ENCODE measurements around the gene OTOGL.
"Not testable (repeated sequence)": the region's sequence is repeated elsewhere in the genome, so short reads cannot be mapped to it uniquely, and the experiment has no call there.

The OTOGL gene

DNA sequence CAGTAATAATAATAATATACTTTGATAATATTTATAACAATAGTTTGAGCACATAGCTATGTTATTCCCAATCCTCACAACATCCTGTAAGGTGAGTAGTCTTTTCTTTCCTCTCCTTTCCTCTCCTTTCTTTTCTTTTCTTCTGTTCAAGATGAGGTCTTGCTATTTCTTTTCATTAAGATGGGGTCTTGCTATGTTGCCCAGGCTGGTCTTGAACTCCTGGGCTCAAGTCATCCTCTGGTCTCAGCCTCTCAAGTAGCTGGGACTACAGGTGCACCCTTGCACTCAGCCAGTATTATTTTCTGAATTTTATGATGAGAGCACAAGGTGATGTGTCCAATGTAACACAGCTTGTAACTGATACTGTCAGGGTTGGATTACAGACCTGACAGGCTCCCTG is 134.6 kb downstream of the OTOGL start:
- Histone ChIP-seq H3K27me3 (ENCODE audit: control insufficient read depth in 5 of 5, insufficient read depth in 4 of 5, low read length in 5 of 5) (no peaks in the 10 kb centered on the region), H3K27ac (ENCODE audit: low read depth, low read length) (no peak overlapping the region), H3K4me1 (ENCODE audit: control insufficient read depth in 5 of 5, insufficient read depth in 5 of 5, low read length in 5 of 5) (no peaks in the 10 kb centered on the region), H3K36me3 (ENCODE audit: control insufficient read depth in 5 of 5, insufficient read depth in 5 of 5, low read length in 5 of 5) (no peaks in the 10 kb centered on the region), H3K4me3 (ENCODE audit: low read depth in 1 of 5, low read length in 5 of 5) (no peak overlapping the region), H3K9me3 (ENCODE audit: control insufficient read depth in 5 of 5, low read length in 5 of 5) (no peaks in the 10 kb centered on the region), H3K9ac (ENCODE audit: low read length in 5 of 5) (no peak overlapping the region)

DNA sequence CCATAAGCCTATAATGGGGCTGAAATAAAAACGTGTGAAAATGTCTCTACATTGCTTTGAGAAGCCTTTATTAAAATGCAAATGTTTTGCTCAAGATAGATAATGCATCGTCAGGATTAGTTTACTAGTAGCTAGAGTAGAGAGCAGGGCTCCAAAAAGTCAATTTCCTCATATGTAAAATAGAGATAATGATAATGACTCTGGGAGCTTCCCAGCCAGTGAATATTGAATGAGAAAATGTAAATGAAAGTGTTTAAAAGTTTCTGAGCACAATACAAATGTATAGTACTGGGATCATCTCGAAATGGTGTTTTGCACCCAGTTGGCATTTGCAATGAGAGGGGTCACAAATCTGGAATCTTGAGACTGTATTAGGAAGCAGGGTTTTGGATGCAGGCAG is 135.3 kb downstream of the OTOGL start:
- Histone ChIP-seq H3K36me3 (ENCODE audit: control insufficient read depth in 5 of 5, insufficient read depth in 5 of 5, low read length in 5 of 5) (no peaks in the 10 kb centered on the region), H3K4me3 (ENCODE audit: low read depth in 1 of 5, low read length in 5 of 5) (no peak overlapping the region), H3K9me3 (ENCODE audit: control insufficient read depth in 5 of 5, low read length in 5 of 5) (no peaks in the 10 kb centered on the region), H3K27me3 (ENCODE audit: control insufficient read depth in 5 of 5, insufficient read depth in 4 of 5, low read length in 5 of 5) (no peaks in the 10 kb centered on the region), H3K4me1 (ENCODE audit: control insufficient read depth in 5 of 5, insufficient read depth in 5 of 5, low read length in 5 of 5) (no peaks in the 10 kb centered on the region), H3K9ac (ENCODE audit: low read length in 5 of 5) (no peak overlapping the region), H3K27ac (ENCODE audit: low read depth, low read length) (no peak overlapping the region)

DNA sequence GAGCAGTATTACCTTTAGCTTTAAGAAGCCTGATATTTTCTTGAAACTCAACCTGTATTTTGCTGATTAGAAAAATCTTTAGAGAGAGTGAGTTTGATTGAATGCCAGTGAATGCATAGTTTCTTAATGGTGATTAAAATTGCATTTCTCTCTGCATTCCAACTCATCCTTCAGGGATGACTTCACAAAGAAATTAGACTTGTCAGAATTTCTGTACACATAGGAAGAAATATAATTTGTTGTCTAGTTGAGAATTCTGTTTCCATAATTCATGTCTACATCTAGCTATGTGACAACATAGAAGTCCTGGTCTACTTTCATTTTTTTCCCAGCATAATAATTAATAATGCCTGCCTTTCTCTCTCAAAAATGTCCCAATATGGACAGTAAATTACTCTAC is 136.6 kb downstream of the OTOGL start:
- Histone ChIP-seq H3K4me3 (ENCODE audit: low read depth in 1 of 5, low read length in 5 of 5) (no peak overlapping the region), H3K9ac (ENCODE audit: low read length in 5 of 5) (no peak overlapping the region), H3K4me1 (ENCODE audit: control insufficient read depth in 5 of 5, insufficient read depth in 5 of 5, low read length in 5 of 5) (no peaks in the 10 kb centered on the region), H3K27ac (ENCODE audit: low read depth, low read length) (no peak overlapping the region), H3K27me3 (ENCODE audit: control insufficient read depth in 5 of 5, insufficient read depth in 4 of 5, low read length in 5 of 5) (no peaks in the 10 kb centered on the region), H3K9me3 (ENCODE audit: control insufficient read depth in 5 of 5, low read length in 5 of 5) (peaks cover 0 to 2% (median 0%) of the 10 kb centered on the region in 5 donors), H3K36me3 (ENCODE audit: control insufficient read depth in 5 of 5, insufficient read depth in 5 of 5, low read length in 5 of 5) (no peaks in the 10 kb centered on the region)

DNA sequence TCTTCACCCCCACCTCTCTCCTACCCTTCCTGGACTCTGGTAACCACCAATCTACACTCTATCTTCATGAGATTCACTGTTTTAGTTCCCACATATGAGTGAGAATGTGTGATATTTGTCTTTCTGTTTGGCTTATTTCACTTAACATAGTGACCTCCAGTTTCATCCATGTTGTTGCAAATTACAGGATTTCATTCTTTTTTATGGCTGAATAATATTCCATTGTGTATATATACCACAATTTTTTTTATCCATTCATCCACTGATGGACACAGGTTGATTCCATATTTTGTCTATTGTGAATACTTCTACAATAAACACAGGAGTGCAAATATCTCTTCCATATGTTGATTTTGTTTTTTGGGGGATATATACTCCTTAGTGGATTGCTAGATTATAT is 140.5 kb downstream of the OTOGL start:
- peaks cover 0 to 2% (median 0%) of the 10 kb centered on the region in 5 donors for H3K9me3 ChIP-seq (ENCODE audit: control insufficient read depth in 5 of 5, low read length in 5 of 5)
- H3K27me3 ChIP-seq (ENCODE audit: control insufficient read depth in 5 of 5, insufficient read depth in 4 of 5, low read length in 5 of 5): no peaks in the 10 kb centered on the region
- no peak overlapping the region for H3K27ac ChIP-seq (ENCODE audit: low read depth, low read length)
- H3K4me3 ChIP-seq (ENCODE audit: low read depth in 1 of 5, low read length in 5 of 5): no peak overlapping the region
- no peaks in the 10 kb centered on the region for H3K36me3 ChIP-seq (ENCODE audit: control insufficient read depth in 5 of 5, insufficient read depth in 5 of 5, low read length in 5 of 5)
- no peaks in the 10 kb centered on the region for H3K4me1 ChIP-seq (ENCODE audit: control insufficient read depth in 5 of 5, insufficient read depth in 5 of 5, low read length in 5 of 5)
- H3K9ac ChIP-seq (ENCODE audit: low read length in 5 of 5): no peak overlapping the region

DNA sequence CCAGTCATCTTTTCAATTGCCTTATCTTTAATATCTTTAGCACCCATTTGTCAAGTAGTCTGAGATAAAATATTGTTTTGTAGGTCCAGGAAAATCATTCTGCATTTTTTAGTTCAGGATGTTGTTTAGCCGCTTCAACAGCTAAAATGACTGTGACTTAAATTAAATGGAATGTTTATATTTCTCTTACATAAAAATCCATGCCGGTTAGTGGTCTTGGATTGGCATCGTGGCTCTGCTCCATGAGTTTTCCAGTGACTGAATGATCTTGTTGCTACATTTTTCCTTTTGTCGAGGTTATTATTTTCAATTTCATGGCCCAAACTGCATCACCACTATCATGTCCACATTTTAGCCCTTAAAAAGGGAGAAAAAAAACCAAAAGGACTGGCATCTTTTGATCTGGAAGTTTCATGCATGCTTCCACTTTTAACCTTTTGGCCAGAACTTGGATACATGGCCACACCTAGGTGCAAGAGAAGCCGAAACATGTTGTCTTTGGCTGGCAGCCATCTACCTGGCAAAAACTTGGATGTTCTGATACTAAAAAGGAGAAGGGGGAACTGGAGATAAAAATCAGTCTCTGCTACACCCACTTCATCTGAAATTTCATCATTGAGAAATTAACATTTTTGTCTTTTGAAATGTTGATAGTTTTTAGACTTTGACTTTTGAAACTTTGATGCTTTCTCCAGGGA is 142.4 kb downstream of the OTOGL start:
- Histone ChIP-seq H3K27me3 (ENCODE audit: control insufficient read depth in 5 of 5, insufficient read depth in 4 of 5, low read length in 5 of 5) (no peaks in the 10 kb centered on the region), H3K36me3 (ENCODE audit: control insufficient read depth in 5 of 5, insufficient read depth in 5 of 5, low read length in 5 of 5) (no peaks in the 10 kb centered on the region), H3K4me3 (ENCODE audit: low read depth in 1 of 5, low read length in 5 of 5) (no peak overlapping the region), H3K9me3 (ENCODE audit: control insufficient read depth in 5 of 5, low read length in 5 of 5) (peaks cover 0 to 2% (median 0%) of the 10 kb centered on the region in 5 donors), H3K27ac (ENCODE audit: low read depth, low read length) (no peak overlapping the region), H3K4me1 (ENCODE audit: control insufficient read depth in 5 of 5, insufficient read depth in 5 of 5, low read length in 5 of 5) (no peaks in the 10 kb centered on the region), H3K9ac (ENCODE audit: low read length in 5 of 5) (no peak overlapping the region)

DNA sequence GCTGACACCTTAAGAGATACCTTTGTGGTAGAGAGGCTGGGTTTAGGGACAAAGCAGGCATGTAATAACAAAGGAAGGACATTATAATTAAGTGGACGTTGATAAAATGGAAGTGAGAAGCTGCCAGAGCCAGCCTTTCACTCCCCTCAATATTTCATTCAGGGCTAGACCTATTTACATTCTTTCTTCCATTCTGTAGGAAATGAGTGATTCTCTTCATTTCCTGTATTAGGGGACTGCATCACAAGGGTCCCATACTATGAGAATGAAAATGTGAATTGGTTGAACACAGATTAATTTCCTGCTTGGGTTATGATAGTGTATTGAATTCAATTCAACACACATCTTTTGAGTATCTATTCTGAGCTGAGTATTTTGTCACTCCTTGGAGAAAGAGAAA is 143.0 kb downstream of the OTOGL start:
- peaks cover 0 to 2% (median 0%) of the 10 kb centered on the region in 5 donors for H3K9me3 ChIP-seq (ENCODE audit: control insufficient read depth in 5 of 5, low read length in 5 of 5)
- H3K27me3 ChIP-seq (ENCODE audit: control insufficient read depth in 5 of 5, insufficient read depth in 4 of 5, low read length in 5 of 5): no peaks in the 10 kb centered on the region
- no peak overlapping the region for H3K9ac ChIP-seq (ENCODE audit: low read length in 5 of 5)
- H3K27ac ChIP-seq (ENCODE audit: low read depth, low read length): no peak overlapping the region
- no peak overlapping the region for H3K4me3 ChIP-seq (ENCODE audit: low read depth in 1 of 5, low read length in 5 of 5)
- H3K4me1 ChIP-seq (ENCODE audit: control insufficient read depth in 5 of 5, insufficient read depth in 5 of 5, low read length in 5 of 5): no peaks in the 10 kb centered on the region
- H3K36me3 ChIP-seq (ENCODE audit: control insufficient read depth in 5 of 5, insufficient read depth in 5 of 5, low read length in 5 of 5): no peaks in the 10 kb centered on the region

DNA sequence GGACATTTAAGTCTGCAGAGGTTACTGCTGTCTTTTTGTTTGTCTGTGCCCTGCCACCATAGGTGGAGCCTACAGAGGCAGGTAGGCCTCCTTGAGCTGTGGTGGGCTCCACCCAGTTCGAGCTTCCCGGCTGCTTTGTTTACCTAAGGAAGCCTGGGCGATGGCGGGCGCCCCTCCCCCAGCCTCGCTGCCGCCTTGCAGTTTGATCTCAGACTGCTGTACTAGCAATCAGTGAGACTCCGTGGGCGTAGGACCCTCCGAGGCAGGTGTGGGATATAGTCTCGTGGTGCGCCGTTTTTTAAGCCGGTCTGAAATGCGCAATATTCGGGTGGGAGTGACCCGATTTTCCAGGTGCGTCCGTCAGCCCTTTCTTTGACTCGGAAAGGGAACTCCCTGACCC is 150.2 kb downstream of the OTOGL start:
- H3K4me1 ChIP-seq (ENCODE audit: control insufficient read depth in 5 of 5, insufficient read depth in 5 of 5, low read length in 5 of 5); H3K9me3 ChIP-seq (ENCODE audit: control insufficient read depth in 5 of 5, low read length in 5 of 5); H3K4me3 ChIP-seq (ENCODE audit: low read depth in 1 of 5, low read length in 5 of 5); H3K27ac ChIP-seq (ENCODE audit: low read depth, low read length); H3K36me3 ChIP-seq (ENCODE audit: control insufficient read depth in 5 of 5, insufficient read depth in 5 of 5, low read length in 5 of 5); H3K9ac ChIP-seq (ENCODE audit: low read length in 5 of 5); H3K27me3 ChIP-seq (ENCODE audit: control insufficient read depth in 5 of 5, insufficient read depth in 4 of 5, low read length in 5 of 5): not testable (repeated sequence)

DNA sequence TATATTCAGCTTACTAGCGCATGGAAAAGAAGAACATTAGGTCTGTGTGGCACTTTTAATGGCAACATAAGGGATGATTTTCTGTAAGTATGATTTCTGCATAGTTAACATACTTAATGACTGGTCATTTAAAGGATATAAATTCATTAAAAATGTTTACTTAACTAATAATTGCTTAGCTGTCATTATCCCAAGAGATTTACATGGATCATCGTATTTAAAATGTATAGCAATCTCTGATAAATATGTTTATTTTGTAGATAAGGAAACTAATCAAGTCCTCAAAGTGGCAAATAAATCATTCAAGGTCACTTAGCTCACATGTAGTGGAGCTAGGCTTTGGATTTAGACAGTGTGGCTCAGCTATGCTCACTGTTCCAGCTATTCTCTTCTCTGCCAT is 158.6 kb downstream of the OTOGL start:
- Histone ChIP-seq H3K4me1 (ENCODE audit: control insufficient read depth in 5 of 5, insufficient read depth in 5 of 5, low read length in 5 of 5) (no peaks in the 10 kb centered on the region), H3K9ac (ENCODE audit: low read length in 5 of 5) (no peak overlapping the region), H3K4me3 (ENCODE audit: low read depth in 1 of 5, low read length in 5 of 5) (no peak overlapping the region), H3K27me3 (ENCODE audit: control insufficient read depth in 5 of 5, insufficient read depth in 4 of 5, low read length in 5 of 5) (no peaks in the 10 kb centered on the region), H3K27ac (ENCODE audit: low read depth, low read length) (no peak overlapping the region), H3K36me3 (ENCODE audit: control insufficient read depth in 5 of 5, insufficient read depth in 5 of 5, low read length in 5 of 5) (no peaks in the 10 kb centered on the region), H3K9me3 (ENCODE audit: control insufficient read depth in 5 of 5, low read length in 5 of 5) (no peaks in the 10 kb centered on the region)

DNA sequence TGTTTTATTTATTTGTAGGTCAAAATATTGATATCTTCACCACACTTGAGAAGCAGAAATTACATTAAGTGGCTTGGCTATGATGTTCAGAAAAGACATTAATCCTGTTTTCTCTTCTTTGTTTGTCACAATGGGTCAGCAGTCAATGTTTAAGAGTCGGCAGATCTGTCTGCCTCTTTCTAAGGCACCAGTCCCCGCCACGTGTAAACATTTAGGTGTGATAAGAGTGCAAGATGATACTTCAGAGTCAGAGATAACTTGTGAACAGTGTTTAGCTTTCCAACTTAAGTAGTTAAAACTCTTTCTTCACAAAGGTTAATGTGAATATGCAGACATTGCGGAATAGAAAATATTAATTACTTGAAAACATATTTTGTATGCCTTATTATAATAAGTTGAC is 160.9 kb downstream of the OTOGL start:
- Histone ChIP-seq H3K27me3 (ENCODE audit: control insufficient read depth in 5 of 5, insufficient read depth in 4 of 5, low read length in 5 of 5) (no peaks in the 10 kb centered on the region), H3K4me3 (ENCODE audit: low read depth in 1 of 5, low read length in 5 of 5) (no peak overlapping the region), H3K36me3 (ENCODE audit: control insufficient read depth in 5 of 5, insufficient read depth in 5 of 5, low read length in 5 of 5) (no peaks in the 10 kb centered on the region), H3K9ac (ENCODE audit: low read length in 5 of 5) (no peak overlapping the region), H3K27ac (ENCODE audit: low read depth, low read length) (no peak overlapping the region), H3K9me3 (ENCODE audit: control insufficient read depth in 5 of 5, low read length in 5 of 5) (no peaks in the 10 kb centered on the region), H3K4me1 (ENCODE audit: control insufficient read depth in 5 of 5, insufficient read depth in 5 of 5, low read length in 5 of 5) (no peaks in the 10 kb centered on the region)

DNA sequence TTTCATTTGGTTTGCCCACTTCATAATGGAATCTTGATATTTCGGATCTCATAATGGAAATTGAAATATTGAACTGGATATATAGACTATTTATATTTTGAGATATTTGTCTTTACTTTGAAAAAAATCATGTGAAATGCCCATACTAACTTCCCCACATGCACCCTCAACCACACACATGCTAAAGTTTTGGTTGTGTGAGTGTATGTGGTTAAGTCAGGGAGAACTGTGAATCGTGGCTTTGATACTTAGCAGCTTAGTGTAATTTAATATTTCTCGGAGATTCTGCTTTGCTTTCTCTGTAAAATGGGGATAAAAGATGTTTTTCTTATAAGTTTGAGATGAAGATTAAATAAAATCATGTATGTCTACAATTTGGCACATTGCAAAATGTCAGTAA is 162.1 kb downstream of the OTOGL start:
- Histone ChIP-seq H3K9ac (ENCODE audit: low read length in 5 of 5) (no peak overlapping the region), H3K4me3 (ENCODE audit: low read depth in 1 of 5, low read length in 5 of 5) (no peak overlapping the region), H3K27me3 (ENCODE audit: control insufficient read depth in 5 of 5, insufficient read depth in 4 of 5, low read length in 5 of 5) (no peaks in the 10 kb centered on the region), H3K4me1 (ENCODE audit: control insufficient read depth in 5 of 5, insufficient read depth in 5 of 5, low read length in 5 of 5) (no peaks in the 10 kb centered on the region), H3K36me3 (ENCODE audit: control insufficient read depth in 5 of 5, insufficient read depth in 5 of 5, low read length in 5 of 5) (no peaks in the 10 kb centered on the region), H3K9me3 (ENCODE audit: control insufficient read depth in 5 of 5, low read length in 5 of 5) (no peaks in the 10 kb centered on the region), H3K27ac (ENCODE audit: low read depth, low read length) (no peak overlapping the region)

DNA sequence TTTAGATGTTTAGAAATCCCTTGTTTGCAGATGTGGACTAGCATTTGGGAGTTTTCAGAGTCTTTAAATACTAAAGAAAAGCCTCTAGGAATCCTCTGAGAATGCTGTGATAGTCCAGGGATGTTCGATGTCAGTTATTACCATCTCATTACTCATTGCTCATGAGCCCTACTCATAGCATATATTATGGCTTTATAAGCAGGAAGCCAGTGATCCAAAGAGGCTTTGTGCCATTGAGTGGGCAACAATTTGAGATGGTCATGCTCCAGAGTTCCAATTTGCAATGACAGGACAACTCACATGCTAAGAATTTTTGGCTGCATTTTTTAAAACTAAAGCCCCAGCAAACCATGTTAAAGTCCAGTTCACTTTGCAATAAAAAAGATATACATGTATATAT is 163.0 kb downstream of the OTOGL start:
- H3K27ac ChIP-seq (ENCODE audit: low read depth, low read length): no peak overlapping the region
- no peaks in the 10 kb centered on the region for H3K36me3 ChIP-seq (ENCODE audit: control insufficient read depth in 5 of 5, insufficient read depth in 5 of 5, low read length in 5 of 5)
- H3K4me3 ChIP-seq (ENCODE audit: low read depth in 1 of 5, low read length in 5 of 5): no peak overlapping the region
- H3K9me3 ChIP-seq (ENCODE audit: control insufficient read depth in 5 of 5, low read length in 5 of 5): no peaks in the 10 kb centered on the region
- no peaks in the 10 kb centered on the region for H3K27me3 ChIP-seq (ENCODE audit: control insufficient read depth in 5 of 5, insufficient read depth in 4 of 5, low read length in 5 of 5)
- H3K9ac ChIP-seq (ENCODE audit: low read length in 5 of 5): no peak overlapping the region
- H3K4me1 ChIP-seq (ENCODE audit: control insufficient read depth in 5 of 5, insufficient read depth in 5 of 5, low read length in 5 of 5): no peaks in the 10 kb centered on the region
